Measurements from ENCODE around the gene CAND2.

DNA sequence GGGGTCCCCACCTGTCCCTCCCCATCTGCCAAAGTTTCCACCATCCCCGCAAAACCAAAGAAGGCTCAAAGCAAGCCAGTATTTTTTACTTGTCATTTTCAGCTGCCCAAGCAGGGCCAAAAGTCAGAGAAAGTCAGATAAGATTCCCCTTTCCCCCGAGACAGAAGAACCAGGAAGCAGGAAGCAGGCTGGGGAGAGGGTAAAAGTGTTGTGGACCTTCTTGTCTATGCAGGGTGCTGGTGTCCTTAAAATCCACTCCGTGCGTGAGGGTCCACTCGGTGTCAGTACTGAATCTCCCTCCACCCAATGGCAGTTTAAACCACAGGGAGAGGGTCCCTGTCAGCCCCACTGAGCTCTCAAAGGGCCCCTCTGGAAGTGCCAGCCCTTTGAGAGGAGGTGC is 65.1 kb downstream of the CAND2 start:
- TF ChIP-seq ZFX (IDR thresholded peaks at IDR 0.05): no peak
- TF ChIP-seq CTCF (conservative IDR thresholded peaks at IDR 0.05): no peak

All from C4-2B (cell line).